ENCODE results near the gene CIP2A. TPM values are rescaled to one million over a fixed set of nuclear protein-coding genes. Genes with fewer than 3 reads are reported as not detected.
A peak's percentile ranks its signal among the peaks of the same experiment; 100 is the strongest.

Gene CIP2A
- total and polyA plus RNA-seq, 2 of the 13 experiments (the other 11 are each of a cell fraction or from before 2014, with no cell fraction given), result 7.8 to 36.9 TPM

DNA sequence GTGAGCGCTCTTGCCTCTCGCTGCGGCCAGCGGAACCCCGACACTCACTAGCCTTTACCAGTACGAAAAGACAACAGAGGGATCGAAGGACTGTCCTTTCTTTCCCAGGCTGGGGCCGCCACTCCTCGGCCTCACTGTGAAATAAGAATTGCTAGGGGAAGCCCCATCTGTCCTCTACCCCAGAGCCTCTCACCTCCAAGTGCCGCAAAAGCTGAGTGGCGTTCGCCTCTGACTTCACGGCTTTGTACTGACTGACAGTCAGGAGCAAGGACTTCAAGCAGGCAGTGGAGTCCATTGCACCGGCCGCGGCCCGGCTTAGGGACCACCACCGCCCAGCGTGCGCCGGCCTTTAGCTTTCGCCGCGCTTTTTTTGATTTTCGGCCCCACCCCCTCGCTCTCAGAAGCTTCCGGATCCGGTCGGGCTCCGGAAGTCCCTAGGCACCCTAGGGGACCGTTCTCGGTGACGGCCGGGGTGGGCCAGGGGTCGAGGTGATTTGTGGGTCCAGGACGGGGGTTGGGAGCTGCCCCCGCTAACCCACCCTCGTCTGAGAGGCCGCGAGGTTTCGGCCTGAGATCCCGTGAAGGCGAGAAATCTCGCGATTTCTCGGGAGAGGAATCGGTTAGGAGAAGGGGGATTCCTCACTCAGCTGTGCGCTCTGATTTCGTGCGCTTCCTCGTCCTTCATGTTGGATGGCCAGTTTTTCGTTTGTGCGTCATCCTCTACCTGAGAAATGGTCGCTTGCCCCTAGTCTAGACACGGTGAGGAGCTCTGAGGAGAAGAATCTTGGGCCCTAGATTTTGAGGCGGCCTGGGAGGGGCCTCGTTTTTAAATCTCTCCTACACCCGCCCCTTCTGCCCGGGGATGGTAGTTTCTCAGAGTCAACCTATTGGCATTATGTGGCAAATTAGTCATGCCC is at the start of gene CIP2A, which contains the start of gene DZIP3 (continued):
- TF ChIP-seq ZC3H13 (CRISPR knock-in tag; IDR thresholded peaks at IDR 0.05), result no peak
- TF ChIP-seq ZNF430 (CRISPR knock-in tag; IDR thresholded peaks at IDR 0.05), result peak; percentile 72; the same call in 1 of the 2 replicates
- TF ChIP-seq JARID2 (CRISPR knock-in tag; IDR thresholded peaks at IDR 0.05; ENCODE audit: insufficient replicate concordance), result no peak
- TF ChIP-seq ZNF251 (CRISPR knock-in tag; IDR thresholded peaks at IDR 0.05), result no peak
- peak; percentile 4; the same call in 1 of the 2 replicates for TF ChIP-seq HMG20A (CRISPR knock-in tag; IDR thresholded peaks at IDR 0.05; ENCODE audit: borderline replicate concordance)
- TF ChIP-seq KDM4B (CRISPR knock-in tag; IDR thresholded peaks at IDR 0.05), result no peak
- peak; percentile 78; the same call in 1 of the 2 replicates for TF ChIP-seq REL (CRISPR knock-in tag; conservative IDR thresholded peaks at IDR 0.05)
- TF ChIP-seq, protein P1, sequence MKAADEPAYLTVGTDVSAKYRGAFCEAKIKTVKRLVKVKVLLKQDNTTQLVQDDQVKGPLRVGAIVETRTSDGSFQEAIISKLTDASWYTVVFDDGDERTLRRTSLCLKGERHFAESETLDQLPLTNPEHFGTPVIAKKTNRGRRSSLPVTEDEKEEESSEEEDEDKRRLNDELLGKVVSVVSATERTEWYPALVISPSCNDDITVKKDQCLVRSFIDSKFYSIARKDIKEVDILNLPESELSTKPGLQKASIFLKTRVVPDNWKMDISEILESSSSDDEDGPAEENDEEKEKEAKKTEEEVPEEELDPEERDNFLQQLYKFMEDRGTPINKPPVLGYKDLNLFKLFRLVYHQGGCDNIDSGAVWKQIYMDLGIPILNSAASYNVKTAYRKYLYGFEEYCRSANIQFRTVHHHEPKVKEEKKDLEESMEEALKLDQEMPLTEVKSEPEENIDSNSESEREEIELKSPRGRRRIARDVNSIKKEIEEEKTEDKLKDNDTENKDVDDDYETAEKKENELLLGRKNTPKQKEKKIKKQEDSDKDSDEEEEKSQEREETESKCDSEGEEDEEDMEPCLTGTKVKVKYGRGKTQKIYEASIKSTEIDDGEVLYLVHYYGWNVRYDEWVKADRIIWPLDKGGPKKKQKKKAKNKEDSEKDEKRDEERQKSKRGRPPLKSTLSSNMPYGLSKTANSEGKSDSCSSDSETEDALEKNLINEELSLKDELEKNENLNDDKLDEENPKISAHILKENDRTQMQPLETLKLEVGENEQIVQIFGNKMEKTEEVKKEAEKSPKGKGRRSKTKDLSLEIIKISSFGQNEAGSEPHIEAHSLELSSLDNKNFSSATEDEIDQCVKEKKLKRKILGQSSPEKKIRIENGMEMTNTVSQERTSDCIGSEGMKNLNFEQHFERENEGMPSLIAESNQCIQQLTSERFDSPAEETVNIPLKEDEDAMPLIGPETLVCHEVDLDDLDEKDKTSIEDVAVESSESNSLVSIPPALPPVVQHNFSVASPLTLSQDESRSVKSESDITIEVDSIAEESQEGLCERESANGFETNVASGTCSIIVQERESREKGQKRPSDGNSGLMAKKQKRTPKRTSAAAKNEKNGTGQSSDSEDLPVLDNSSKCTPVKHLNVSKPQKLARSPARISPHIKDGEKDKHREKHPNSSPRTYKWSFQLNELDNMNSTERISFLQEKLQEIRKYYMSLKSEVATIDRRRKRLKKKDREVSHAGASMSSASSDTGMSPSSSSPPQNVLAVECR (CRISPR knock-in tag; IDR thresholded peaks at IDR 0.05; ENCODE audit: borderline replicate concordance), result peak; percentile 100
- 0 out of 2 replicates have a peak, but pooled peaks have one; percentile 25 for TF ChIP-seq MNT (IDR thresholded peaks at IDR 0.05)
- TF ChIP-seq HNF4A (CRISPR knock-in tag; IDR thresholded peaks at IDR 0.05), result peak; percentile 55
- TF ChIP-seq RXRB (CRISPR knock-in tag; IDR thresholded peaks at IDR 0.05; ENCODE audit: borderline replicate concordance), result peak; percentile 71
- peak; percentile 75; the same call in 1 of the 2 replicates for TF ChIP-seq GFI1 (CRISPR knock-in tag; IDR thresholded peaks at IDR 0.05; ENCODE audit: borderline replicate concordance)
- TF ChIP-seq, protein P2, sequence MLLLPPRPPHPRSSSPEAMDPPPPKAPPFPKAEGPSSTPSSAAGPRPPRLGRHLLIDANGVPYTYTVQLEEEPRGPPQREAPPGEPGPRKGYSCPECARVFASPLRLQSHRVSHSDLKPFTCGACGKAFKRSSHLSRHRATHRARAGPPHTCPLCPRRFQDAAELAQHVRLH (CRISPR knock-in tag; IDR thresholded peaks at IDR 0.05; ENCODE audit: borderline replicate concordance, low read depth), result peak; percentile 42; the same call in 1 of the 2 replicates
- TF ChIP-seq ZFP36L2 (CRISPR knock-in tag; IDR thresholded peaks at IDR 0.05), result no peak
- no peak for TF ChIP-seq ZNF34 (CRISPR knock-in tag; IDR thresholded peaks at IDR 0.05; ENCODE audit: borderline replicate concordance)
- no peak for TF ChIP-seq SOX6 (IDR thresholded peaks at IDR 0.05)
- TF ChIP-seq SOX6 (CRISPR knock-in tag; IDR thresholded peaks at IDR 0.05), result peak; percentile 54; the same call in 1 of the 2 replicates
- peak; percentile 73; the same call in 1 of the 2 replicates for TF ChIP-seq ZNF274 (CRISPR knock-in tag; IDR thresholded peaks at IDR 0.05)
- no peak for TF ChIP-seq NBN (conservative IDR thresholded peaks at IDR 0.05)
- TF ChIP-seq ZNF746 (CRISPR knock-in tag; IDR thresholded peaks at IDR 0.05), result no peak
- TF ChIP-seq ZNF446 (CRISPR knock-in tag; IDR thresholded peaks at IDR 0.05), result no peak
- peak; percentile 85 for TF ChIP-seq ETV5 (CRISPR knock-in tag; IDR thresholded peaks at IDR 0.05; ENCODE audit: borderline replicate concordance)
- TF ChIP-seq XBP1 (CRISPR knock-in tag; IDR thresholded peaks at IDR 0.05), result no peak
- TF ChIP-seq, protein P3, sequence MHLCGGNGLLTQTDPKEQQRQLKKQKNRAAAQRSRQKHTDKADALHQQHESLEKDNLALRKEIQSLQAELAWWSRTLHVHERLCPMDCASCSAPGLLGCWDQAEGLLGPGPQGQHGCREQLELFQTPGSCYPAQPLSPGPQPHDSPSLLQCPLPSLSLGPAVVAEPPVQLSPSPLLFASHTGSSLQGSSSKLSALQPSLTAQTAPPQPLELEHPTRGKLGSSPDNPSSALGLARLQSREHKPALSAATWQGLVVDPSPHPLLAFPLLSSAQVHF (CRISPR knock-in tag; IDR thresholded peaks at IDR 0.05), result no peak
- TF ChIP-seq SAP130 (CRISPR knock-in tag; IDR thresholded peaks at IDR 0.05; ENCODE audit: low read depth), result peak; percentile 100
